ENCODE measurements around the gene GPA33.
A peak's percentile ranks its signal among the peaks of the same experiment; 100 is the strongest.

Gene GPA33

GRCh38 chr1:167126811-167127210 is 36.6 kb upstream of the GPA33 start:
- no peak overlapping the region for H3K4me3 ChIP-seq (replicated peaks; ENCODE audit: low read depth, low read length)
- DNase-seq (ENCODE audit: extremely low read depth, low read depth), result no peak
- TF ChIP-seq, protein P1, sequence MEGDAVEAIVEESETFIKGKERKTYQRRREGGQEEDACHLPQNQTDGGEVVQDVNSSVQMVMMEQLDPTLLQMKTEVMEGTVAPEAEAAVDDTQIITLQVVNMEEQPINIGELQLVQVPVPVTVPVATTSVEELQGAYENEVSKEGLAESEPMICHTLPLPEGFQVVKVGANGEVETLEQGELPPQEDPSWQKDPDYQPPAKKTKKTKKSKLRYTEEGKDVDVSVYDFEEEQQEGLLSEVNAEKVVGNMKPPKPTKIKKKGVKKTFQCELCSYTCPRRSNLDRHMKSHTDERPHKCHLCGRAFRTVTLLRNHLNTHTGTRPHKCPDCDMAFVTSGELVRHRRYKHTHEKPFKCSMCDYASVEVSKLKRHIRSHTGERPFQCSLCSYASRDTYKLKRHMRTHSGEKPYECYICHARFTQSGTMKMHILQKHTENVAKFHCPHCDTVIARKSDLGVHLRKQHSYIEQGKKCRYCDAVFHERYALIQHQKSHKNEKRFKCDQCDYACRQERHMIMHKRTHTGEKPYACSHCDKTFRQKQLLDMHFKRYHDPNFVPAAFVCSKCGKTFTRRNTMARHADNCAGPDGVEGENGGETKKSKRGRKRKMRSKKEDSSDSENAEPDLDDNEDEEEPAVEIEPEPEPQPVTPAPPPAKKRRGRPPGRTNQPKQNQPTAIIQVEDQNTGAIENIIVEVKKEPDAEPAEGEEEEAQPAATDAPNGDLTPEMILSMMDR (IDR thresholded peaks at IDR 0.05; ENCODE audit: low read depth, low read length, missing control alignments), result no peak

- H3K4me3 ChIP-seq (replicated peaks; ENCODE audit: low read depth, low read length), result no peak overlapping the region
- TF ChIP-seq, protein P1 (IDR thresholded peaks at IDR 0.05; ENCODE audit: low read depth, low read length, missing control alignments), result no peak
- no peak for DNase-seq (ENCODE audit: extremely low read depth, low read depth)
Observed at GRCh38 chr1:167126317-167126716, 36.1 kb upstream of the GPA33 start.

DNA sequence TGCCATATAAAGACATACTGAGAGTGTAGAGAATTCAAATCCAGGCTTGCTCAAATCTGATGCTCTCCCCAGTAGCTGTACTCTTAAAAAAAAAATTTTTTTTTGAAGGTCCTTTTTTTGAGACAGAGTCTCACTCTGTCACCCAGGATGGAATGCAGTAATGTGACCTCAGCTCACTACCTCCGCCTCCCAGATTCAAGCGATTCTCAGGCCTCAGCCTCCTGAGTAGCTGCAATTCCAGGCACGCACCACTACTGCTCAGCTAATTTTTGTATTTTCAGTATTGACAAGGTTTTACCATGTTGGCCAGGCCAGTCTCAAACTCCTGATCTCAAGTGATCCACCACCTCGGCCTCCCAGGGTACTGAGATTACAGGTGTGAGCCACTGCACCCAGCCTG is 32.4 kb upstream of the GPA33 start:
- DNase-seq (ENCODE audit: extremely low read depth, low read depth), result no peak
- no peak overlapping the region for H3K4me3 ChIP-seq (replicated peaks; ENCODE audit: low read depth, low read length)
- TF ChIP-seq, protein P1 (IDR thresholded peaks at IDR 0.05; ENCODE audit: low read depth, low read length, missing control alignments), result no peak

DNA sequence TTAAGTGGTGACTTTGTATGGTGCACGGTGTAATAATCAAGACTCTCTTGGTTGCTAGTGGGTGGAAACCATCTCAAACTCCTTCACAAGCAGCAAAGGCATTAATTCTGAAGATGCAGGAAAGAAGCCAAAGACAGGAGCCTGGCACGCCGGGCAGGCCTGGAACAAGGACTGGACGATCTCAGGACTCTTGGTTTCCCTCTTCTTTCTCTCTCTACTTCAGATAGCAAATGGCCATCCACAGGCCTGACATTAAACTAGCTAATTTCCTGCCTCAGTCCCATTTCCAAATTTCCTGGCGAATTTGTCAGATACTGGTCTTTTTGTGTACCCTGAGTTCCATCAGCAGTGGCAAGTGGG is 31.9 kb upstream of the GPA33 start:
- H3K4me3 ChIP-seq (replicated peaks; ENCODE audit: low read depth, low read length), result no peak overlapping the region

GRCh38 chr1:167121375-167122120 is 31.4 kb upstream of the GPA33 start:
- no peak for DNase-seq (ENCODE audit: extremely low read depth, low read depth)
- TF ChIP-seq, protein P1 (IDR thresholded peaks at IDR 0.05; ENCODE audit: low read depth, low read length, missing control alignments), result no peak
- H3K4me3 ChIP-seq (replicated peaks; ENCODE audit: low read depth, low read length), result peak overlapping the region; percentile 12; the same call in 1 of the 2 replicates

More for the DNA sequence above, 31.9 kb upstream of the GPA33 start:
- TF ChIP-seq, protein P1 (IDR thresholded peaks at IDR 0.05; ENCODE audit: low read depth, low read length, missing control alignments), result no peak
- no peak for DNase-seq (ENCODE audit: extremely low read depth, low read depth)

GRCh38 chr1:167120899-167121298 is 30.7 kb upstream of the GPA33 start:
- no peak for DNase-seq (ENCODE audit: extremely low read depth, low read depth)
- TF ChIP-seq, protein P1 (IDR thresholded peaks at IDR 0.05; ENCODE audit: low read depth, low read length, missing control alignments), result no peak
- H3K4me3 ChIP-seq (replicated peaks; ENCODE audit: low read depth, low read length), result peak overlapping the region; percentile 12; the same call in 1 of the 2 replicates

DNA sequence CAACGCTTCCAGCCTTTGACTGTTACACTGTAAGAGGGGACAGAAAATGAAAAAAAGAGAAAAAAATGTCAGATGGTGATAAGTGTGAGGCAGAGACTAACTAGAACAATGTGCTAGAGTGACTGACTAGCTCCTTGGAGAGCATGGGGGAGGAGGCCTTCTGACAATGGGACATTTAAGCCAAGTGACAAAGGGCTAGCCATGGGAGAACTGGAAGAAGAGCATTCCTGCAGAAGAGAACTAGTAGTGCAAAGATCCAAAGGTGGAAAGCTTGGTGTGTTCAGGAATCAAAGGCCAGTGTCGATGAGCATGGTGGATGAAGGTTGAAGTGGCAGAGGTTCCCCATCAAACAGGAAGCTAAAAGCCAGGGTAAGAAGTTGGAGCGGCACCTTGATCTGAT is 29.5 kb upstream of the GPA33 start:
- TF ChIP-seq, protein P1 (IDR thresholded peaks at IDR 0.05; ENCODE audit: low read depth, low read length, missing control alignments), result no peak
- no peak for DNase-seq (ENCODE audit: extremely low read depth, low read depth)
- H3K4me3 ChIP-seq (replicated peaks; ENCODE audit: low read depth, low read length), result no peak overlapping the region
